ENCODE results near the gene NFATC1.

GRCh38 chr18:79556829-79557585 lies 161.3 kb downstream of the NFATC1 start:
- TF ChIP-seq CTCF (IDR thresholded peaks at IDR 0.05), result no peak
- TF ChIP-seq EP300 (IDR thresholded peaks at IDR 0.05; ENCODE audit: low read depth), result no peak
- no peak for TF ChIP-seq POLR2A (IDR thresholded peaks at IDR 0.05)
- TF ChIP-seq POLR2AphosphoS5 (IDR thresholded peaks at IDR 0.05), result no peak

All from transverse colon (tissue), 4 donors.